ENCODE results near the gene SNX6. TPM values are rescaled to one million over a fixed set of nuclear protein-coding genes. Genes with fewer than 3 reads are reported as not detected.

The SNX6 gene
- total RNA-seq, 1 donor from 2014 or later, result 70.7 TPM

DNA sequence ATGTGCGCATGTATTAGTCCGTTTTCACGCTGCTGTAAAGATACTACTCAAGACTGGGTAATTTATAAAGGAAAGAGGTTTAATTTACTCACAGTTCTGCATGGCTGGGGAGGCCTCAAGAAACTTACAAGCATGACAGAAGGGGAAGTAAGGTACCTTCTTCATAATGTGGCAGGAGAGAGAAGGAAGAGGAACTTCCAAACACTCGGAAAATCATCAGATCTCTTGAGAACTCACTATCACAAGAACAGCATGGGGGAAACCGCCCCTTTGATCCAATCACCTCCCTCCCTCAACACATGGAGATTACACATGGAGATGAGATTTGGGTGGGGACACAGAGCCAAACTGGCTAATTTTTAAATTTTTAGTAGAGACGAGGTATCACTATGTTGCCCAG is 41.8 kb upstream of the SNX6 start:
- intact Hi-C loops (cut with DNase I), result loop anchor here (5.0 kb wide), 1 partner anchor 51 kb away; no protein-coding TSS in a partner anchor
- TF ChIP-seq, protein P1, sequence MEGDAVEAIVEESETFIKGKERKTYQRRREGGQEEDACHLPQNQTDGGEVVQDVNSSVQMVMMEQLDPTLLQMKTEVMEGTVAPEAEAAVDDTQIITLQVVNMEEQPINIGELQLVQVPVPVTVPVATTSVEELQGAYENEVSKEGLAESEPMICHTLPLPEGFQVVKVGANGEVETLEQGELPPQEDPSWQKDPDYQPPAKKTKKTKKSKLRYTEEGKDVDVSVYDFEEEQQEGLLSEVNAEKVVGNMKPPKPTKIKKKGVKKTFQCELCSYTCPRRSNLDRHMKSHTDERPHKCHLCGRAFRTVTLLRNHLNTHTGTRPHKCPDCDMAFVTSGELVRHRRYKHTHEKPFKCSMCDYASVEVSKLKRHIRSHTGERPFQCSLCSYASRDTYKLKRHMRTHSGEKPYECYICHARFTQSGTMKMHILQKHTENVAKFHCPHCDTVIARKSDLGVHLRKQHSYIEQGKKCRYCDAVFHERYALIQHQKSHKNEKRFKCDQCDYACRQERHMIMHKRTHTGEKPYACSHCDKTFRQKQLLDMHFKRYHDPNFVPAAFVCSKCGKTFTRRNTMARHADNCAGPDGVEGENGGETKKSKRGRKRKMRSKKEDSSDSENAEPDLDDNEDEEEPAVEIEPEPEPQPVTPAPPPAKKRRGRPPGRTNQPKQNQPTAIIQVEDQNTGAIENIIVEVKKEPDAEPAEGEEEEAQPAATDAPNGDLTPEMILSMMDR (IDR thresholded peaks at IDR 0.05), result no peak
- ATAC-seq, result no peak
- DNase-seq, result no peak
- Histone ChIP-seq H3K27ac (no peak overlapping the region), H3K4me3 (no peak overlapping the region), H3K36me3 (no peaks in the 10 kb centered on the region), H3K27me3 (ENCODE audit: low read depth) (no peaks in the 10 kb centered on the region), H3K4me1 (no peaks in the 10 kb centered on the region), H3K9me3 (no peaks in the 10 kb centered on the region)

DNA sequence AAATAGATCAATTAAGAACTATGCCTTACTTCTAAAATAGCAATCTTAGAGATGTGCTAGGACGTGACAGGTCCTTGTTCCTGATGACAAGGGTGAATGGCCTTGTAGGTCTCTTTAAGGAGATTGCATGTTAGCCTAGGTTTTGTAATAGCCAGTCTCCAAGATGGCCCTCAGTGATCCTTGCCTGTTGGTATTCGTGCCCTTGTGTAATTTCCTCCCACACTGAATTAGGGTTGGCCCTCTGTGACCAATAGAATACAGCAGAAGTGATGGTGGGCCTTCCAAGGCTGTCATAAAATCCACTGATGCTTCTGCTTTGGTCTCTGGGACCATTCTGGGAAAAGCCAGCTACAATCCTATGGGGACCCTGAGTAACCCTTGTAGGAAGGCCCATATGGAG is 38.2 kb upstream of the SNX6 start:
- Histone ChIP-seq H3K27ac (no peak overlapping the region), H3K27me3 (ENCODE audit: low read depth) (no peaks in the 10 kb centered on the region), H3K4me1 (no peaks in the 10 kb centered on the region), H3K4me3 (no peak overlapping the region), H3K9me3 (no peaks in the 10 kb centered on the region), H3K36me3 (no peaks in the 10 kb centered on the region)
- TF ChIP-seq, protein P1 (IDR thresholded peaks at IDR 0.05), result no peak
- DNase-seq (no peak), ATAC-seq (no peak)
- intact Hi-C loops (cut with DNase I), result no loop called here

DNA sequence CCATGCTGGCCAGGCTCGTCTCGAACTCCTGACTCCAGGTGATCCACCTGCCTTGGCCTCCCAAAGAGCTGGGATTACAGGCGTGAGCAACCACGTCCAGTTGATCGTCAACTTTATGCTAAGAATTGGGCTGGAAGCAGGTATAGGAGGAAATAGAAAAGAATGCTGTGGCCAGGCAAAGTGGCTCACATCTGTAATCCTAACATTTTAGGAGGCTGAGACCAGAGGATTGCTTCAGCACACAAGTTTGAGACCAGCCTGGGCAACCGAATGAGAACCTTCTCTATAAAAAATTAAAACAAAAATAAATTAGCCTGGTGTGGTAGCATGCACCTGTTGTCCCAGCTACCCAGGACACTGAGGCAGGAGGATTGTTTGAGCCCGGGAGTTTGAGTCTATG is 37.1 kb upstream of the SNX6 start:
- Histone ChIP-seq H3K27ac (no peak overlapping the region), H3K36me3 (no peaks in the 10 kb centered on the region), H3K9me3 (no peaks in the 10 kb centered on the region), H3K4me3 (no peak overlapping the region), H3K4me1 (no peaks in the 10 kb centered on the region), H3K27me3 (ENCODE audit: low read depth) (no peaks in the 10 kb centered on the region)
- TF ChIP-seq, protein P1 (IDR thresholded peaks at IDR 0.05), result no peak
- ATAC-seq, result no peak
- intact Hi-C loops (cut with DNase I), result no loop called here
- DNase-seq, result no peak

DNA sequence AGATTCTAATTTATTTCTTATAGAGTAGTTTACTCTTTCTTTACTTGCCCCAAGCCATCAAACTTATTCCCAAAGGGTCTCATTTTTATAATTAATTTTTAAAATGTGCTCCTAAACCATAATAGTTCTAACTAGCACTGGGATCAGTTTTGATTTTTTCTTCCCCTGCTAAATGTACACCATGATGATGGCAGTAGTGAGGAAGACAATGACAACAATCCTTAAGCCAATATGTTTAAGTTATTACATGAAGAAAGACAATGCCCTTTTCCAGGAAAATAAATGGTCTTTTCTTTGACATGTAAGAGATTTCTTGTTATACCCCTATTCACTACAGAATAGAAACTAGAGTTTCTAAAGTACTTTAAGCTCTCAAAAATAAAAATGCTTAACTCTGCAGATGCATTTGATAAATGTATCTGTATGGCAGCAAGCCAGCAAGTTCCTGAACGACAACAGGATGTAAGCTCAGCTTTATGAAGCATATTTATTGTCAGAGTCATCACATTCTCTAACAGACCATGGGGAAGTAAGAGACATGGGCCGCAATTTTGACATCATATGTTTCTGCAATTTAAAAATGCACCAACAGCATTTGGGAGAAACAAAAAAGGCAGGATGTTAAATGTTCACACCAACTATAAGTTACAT is 36.0 kb upstream of the SNX6 start:
- Histone ChIP-seq H3K9me3 (no peaks in the 10 kb centered on the region), H3K36me3 (no peaks in the 10 kb centered on the region), H3K27ac (peak overlapping the region; percentile 11), H3K4me1 (no peaks in the 10 kb centered on the region), H3K4me3 (no peak overlapping the region), H3K27me3 (ENCODE audit: low read depth) (no peaks in the 10 kb centered on the region)
- TF ChIP-seq, protein P1 (IDR thresholded peaks at IDR 0.05), result no peak
- DNase-seq, result no peak
- intact Hi-C loops (cut with DNase I), result no loop called here
- no peak for ATAC-seq

DNA sequence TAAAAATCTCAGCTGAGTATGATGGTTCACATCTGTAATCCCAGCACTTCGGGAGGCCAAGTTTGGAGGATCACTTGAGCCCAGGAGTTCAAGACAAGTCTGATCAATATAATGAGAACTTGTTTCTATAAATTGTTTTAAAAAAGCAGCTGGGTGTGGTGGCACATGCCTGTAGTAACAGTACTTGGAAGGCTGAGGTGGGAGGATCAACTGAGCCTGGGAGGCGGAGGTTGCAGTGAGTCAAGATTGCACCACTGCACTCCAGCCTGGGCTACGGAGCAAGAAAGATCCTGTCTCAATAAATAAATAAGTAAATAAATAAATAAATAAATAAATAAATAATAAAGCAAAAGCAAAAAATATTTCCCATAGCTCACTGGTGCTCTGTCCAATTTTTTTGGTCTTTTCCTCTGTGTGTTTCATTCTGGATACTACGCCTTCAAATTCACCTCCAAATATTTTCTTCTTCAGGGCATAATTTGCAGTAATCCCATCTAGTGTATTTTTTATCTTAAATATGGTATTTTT is 32.7 kb upstream of the SNX6 start:
- H3K27ac ChIP-seq, result no peak overlapping the region
- H3K36me3 ChIP-seq, result no peaks in the 10 kb centered on the region
- intact Hi-C loops (cut with DNase I), result no loop called here
- H3K4me1 ChIP-seq, result no peaks in the 10 kb centered on the region
- ATAC-seq (no peak), DNase-seq (no peak)
- TF ChIP-seq, protein P1 (IDR thresholded peaks at IDR 0.05), result no peak
- H3K4me3 ChIP-seq, result no peak overlapping the region
- H3K9me3 ChIP-seq, result no peaks in the 10 kb centered on the region
- H3K27me3 ChIP-seq (ENCODE audit: low read depth), result no peaks in the 10 kb centered on the region

Measured in lower lobe of right lung (tissue), 2 donors.